H9 (cell line): Measurements from ENCODE around the gene TRAF6. TPM values are rescaled to one million over a fixed set of nuclear protein-coding genes. Genes with fewer than 3 reads are reported as not detected.

Experiments used
- DNase-seq: peaks from one replicate; pipeline ENCODE4 v3.0.0-alpha.2; 2017
- H2AFZ ChIP-seq: one replicate; pipeline ENCODE4 v1.6.1; 2013; ENCODE audit warnings: mild to moderate bottlenecking, low read length, control low read depth, moderate library complexity
- H2AK5ac ChIP-seq: 2 replicates; pipeline ENCODE4 v1.6.1; 2013; ENCODE audit warnings: low read length, control low read depth, mixed read lengths; ENCODE audit not compliant: insufficient read length
- H2BK120ac ChIP-seq: one replicate; pipeline ENCODE4 v1.6.1; 2013; ENCODE audit warnings: low read depth, mild to moderate bottlenecking, low read length, control low read depth, inconsistent platforms; ENCODE audit not compliant: poor library complexity, severe bottlenecking
- H2BK12ac ChIP-seq: 2 replicates; pipeline ENCODE4 v1.6.1; 2013; ENCODE audit warnings: low read length, control low read depth, mixed read lengths, low read depth; ENCODE audit not compliant: insufficient read length
- H2BK15ac ChIP-seq: 2 replicates; pipeline ENCODE4 v1.6.1; 2013; ENCODE audit warnings: low read depth, low read length, control low read depth
- H2BK20ac ChIP-seq: one replicate; pipeline ENCODE4 v1.6.1; 2013; ENCODE audit warnings: low read depth, mild to moderate bottlenecking, low read length, control low read depth, inconsistent platforms; ENCODE audit not compliant: poor library complexity, severe bottlenecking
- H2BK5ac ChIP-seq: 2 replicates; pipeline ENCODE4 v1.6.1; 2013; ENCODE audit warnings: low read length, control low read depth, mixed read lengths; ENCODE audit not compliant: insufficient read length
- H3K14ac ChIP-seq: 2 replicates; pipeline ENCODE4 v1.6.1; 2013; ENCODE audit warnings: low read length, control low read depth; ENCODE audit not compliant: insufficient read depth
- H3K18ac ChIP-seq: 2 replicates; pipeline ENCODE4 v1.6.1; 2013; ENCODE audit warnings: low read depth, mild to moderate bottlenecking, mixed read lengths, low read length, control low read depth; ENCODE audit not compliant: insufficient read length
- H3K23ac ChIP-seq: 2 replicates; pipeline ENCODE4 v1.6.1; 2013; ENCODE audit warnings: low read length, control low read depth, mixed read lengths, low read depth; ENCODE audit not compliant: insufficient read length
- H3K23me2 ChIP-seq: 2 replicates; pipeline ENCODE4 v1.6.1; 2013; ENCODE audit warnings: low read depth, mild to moderate bottlenecking, mixed read lengths, low read length, control low read depth; ENCODE audit not compliant: insufficient read length, poor library complexity, severe bottlenecking
- H3K27ac ChIP-seq: 2 replicates; pipeline ENCODE4 v1.5.1; 2013; ENCODE audit warnings: low read length, control low read depth, mixed read lengths, low read depth; ENCODE audit not compliant: insufficient read length
- H3K27me3 ChIP-seq: 2 replicates; pipeline ENCODE4 v1.6.1; 2013; ENCODE audit warnings: low read length, control low read depth, inconsistent platforms; ENCODE audit not compliant: insufficient read depth
- H3K4ac ChIP-seq: 2 replicates; pipeline ENCODE4 v1.6.1; 2013; ENCODE audit warnings: low read depth, mild to moderate bottlenecking, control low read depth, inconsistent platforms, low read length, moderate library complexity
- H3K4me1 ChIP-seq: 2 replicates; pipeline ENCODE4 v1.6.1; 2013; ENCODE audit warnings: low read length, control low read depth, inconsistent platforms; ENCODE audit not compliant: insufficient read depth
- H3K4me2 ChIP-seq: 2 replicates; pipeline ENCODE4 v1.6.1; 2013; ENCODE audit warnings: low read length, control low read depth, mixed read lengths; ENCODE audit not compliant: insufficient read length, insufficient read depth
- H3K56ac ChIP-seq: 2 replicates; pipeline ENCODE4 v1.6.1; 2013; ENCODE audit warnings: low read depth, mild to moderate bottlenecking, mixed read lengths, low read length, control low read depth; ENCODE audit not compliant: insufficient read length
- H3K79me1 ChIP-seq: 2 replicates; pipeline ENCODE4 v1.6.1; 2013; ENCODE audit warnings: low read depth, mild to moderate bottlenecking, moderate library complexity, low read length, control low read depth, inconsistent platforms; ENCODE audit not compliant: insufficient read depth, poor library complexity, severe bottlenecking
- H3K79me2 ChIP-seq: 2 replicates; pipeline ENCODE4 v1.6.1; 2013; ENCODE audit warnings: low read length, control low read depth, inconsistent platforms; ENCODE audit not compliant: insufficient read depth
- H3K9ac ChIP-seq: 2 replicates; pipeline ENCODE4 v1.6.1; 2013; ENCODE audit warnings: low read length, control low read depth, mixed read lengths; ENCODE audit not compliant: insufficient read length; ENCODE audit errors: extremely low read depth
- H3K9me3 ChIP-seq: one replicate; pipeline ENCODE4 v1.6.1; 2013; ENCODE audit warnings: low read depth, low read length, inconsistent platforms; ENCODE audit not compliant: control insufficient read depth
- H3T11ph ChIP-seq: one replicate; pipeline ENCODE4 v1.6.1; 2013; ENCODE audit warnings: mild to moderate bottlenecking, low read length, control low read depth, inconsistent platforms
- H4K20me1 ChIP-seq: one replicate; pipeline ENCODE4 v1.6.1; 2013; ENCODE audit not compliant: control insufficient read depth, insufficient read length, insufficient read depth
- H4K5ac ChIP-seq: 2 replicates; pipeline ENCODE4 v1.6.1; 2013; ENCODE audit warnings: low read depth, mild to moderate bottlenecking, mixed read lengths, low read length, control low read depth; ENCODE audit not compliant: insufficient read length
- H4K8ac ChIP-seq: replicated peaks from 2 replicates; pipeline ENCODE4 v1.6.1; 2013; ENCODE audit warnings: low read length, control low read depth, mixed read lengths, low read depth; ENCODE audit not compliant: insufficient read length
- H4K91ac ChIP-seq: 2 replicates; pipeline ENCODE4 v1.6.1; 2013; ENCODE audit warnings: low read depth, mild to moderate bottlenecking, moderate library complexity, mixed read lengths, low read length, control low read depth; ENCODE audit not compliant: insufficient read length
- H3K27ac Mint-ChIP-seq, 3 experiments: 2 replicates in 2 of 3; 3 replicates in 1 of 3; pipeline ENCODE4 v1.8.0; 2020 to 2021; ENCODE audit warnings: mixed read lengths in 3 of 3, mild to moderate bottlenecking in 1 of 3, moderate library complexity in 1 of 3
- H3K27me3 Mint-ChIP-seq: 2 replicates; pipeline ENCODE4 v1.8.0; 2021; ENCODE audit warnings: low read depth, mild to moderate bottlenecking, moderate library complexity, mixed read lengths
- H3K36me3 Mint-ChIP-seq, 3 experiments: 2 replicates in 2 of 3; 3 replicates in 1 of 3; pipeline ENCODE4 v1.8.0; 2020 to 2021; ENCODE audit warnings: low read depth in 3 of 3, mixed read lengths in 3 of 3; ENCODE audit not compliant: insufficient read depth in 1 of 3
- H3K4me1 Mint-ChIP-seq, 2 experiments: 2 replicates each; pipeline ENCODE4 v1.8.0; 2020; ENCODE audit warnings: mixed read lengths in 2 of 2
- H3K4me3 Mint-ChIP-seq, 2 experiments: 2 replicates in 1 of 2; 3 replicates in 1 of 2; pipeline ENCODE4 v1.8.0; 2020 to 2021; ENCODE audit warnings: mild to moderate bottlenecking in 2 of 2, mixed read lengths in 2 of 2, moderate library complexity in 1 of 2
- H3K9me3 Mint-ChIP-seq, 2 experiments: 2 replicates in 1 of 2; 3 replicates in 1 of 2; pipeline ENCODE4 v1.8.0; 2020; ENCODE audit warnings: mild to moderate bottlenecking in 2 of 2, mixed read lengths in 2 of 2, moderate library complexity in 1 of 2
- CTCF ChIP-seq: fragments of 200-600 bp; sonication (generic); conservative IDR thresholded peaks from 3 replicates; pipeline ENCODE4 v1.8.0; 2021; ENCODE audit warnings: antibody characterized with exemption, mild to moderate bottlenecking
- WGBS: extraction: QIAGEN DNeasy Blood & Tissue Kit; methylation state at CpG from one replicate; pipeline ENCODE4 v1.1.7; 2013; ENCODE audit warnings: missing lambda C conversion rate, low lambda C conversion rate, mixed read lengths; ENCODE audit not compliant: insufficient read length; ENCODE audit errors: extremely low coverage; 5-methylcytosine and 5-hydroxymethylcytosine counted together
- total RNA-seq: library from RNA; stranded (reverse); gene quantifications from 2 replicates; pipeline ENCODE4 v1.2.1, GENCODE V29; 2021

The TRAF6 gene
- total RNA-seq, 1 experiment from 2014 or later: 9.9 TPM

- no peaks in the 10 kb centered on the region for H3K79me2 ChIP-seq
- H3K23me2 ChIP-seq: no peaks in the 10 kb centered on the region
- H2BK5ac ChIP-seq: no peak overlapping the region
- H3K27me3 ChIP-seq: no peaks in the 10 kb centered on the region
- H3K4ac ChIP-seq: no peak overlapping the region
- no peak overlapping the region for H3K23ac ChIP-seq
- no peak overlapping the region for H3K4me2 ChIP-seq
- no peak overlapping the region for H3T11ph ChIP-seq
- no CpG with 5 or more reads among the region's 2 CpGs for WGBS
- H2AFZ ChIP-seq: no peak overlapping the region
- H3K79me1 ChIP-seq: no peaks in the 10 kb centered on the region
- H3K27ac ChIP-seq: no peak overlapping the region
- no peak overlapping the region for H3K9ac ChIP-seq
- no peak overlapping the region for H2BK12ac ChIP-seq
- peak; percentile 82 for TF ChIP-seq CTCF
- peak; percentile 82 for DNase-seq
- H3K27ac Mint-ChIP-seq: no peak overlapping the region
- no peaks in the 10 kb centered on the region for H3K36me3 Mint-ChIP-seq
- no peak overlapping the region for H3K56ac ChIP-seq
- no peaks in the 10 kb centered on the region for H3K9me3 ChIP-seq
- H3K4me1 Mint-ChIP-seq: peaks cover 9 to 13% of the 10 kb centered on the region in 2 experiments
- H2BK20ac ChIP-seq: no peak overlapping the region
- no peak overlapping the region for H4K91ac ChIP-seq
- H4K20me1 ChIP-seq: no peaks in the 10 kb centered on the region
- no peaks in the 10 kb centered on the region; the same call in none of the 2 replicates for H3K27me3 Mint-ChIP-seq
- no peak overlapping the region for H2AK5ac ChIP-seq
- H3K14ac ChIP-seq: no peak overlapping the region
- H2BK120ac ChIP-seq: no peak overlapping the region
- H3K9me3 Mint-ChIP-seq: no peaks in the 10 kb centered on the region
- H3K4me3 Mint-ChIP-seq: no peak overlapping the region
- no peak overlapping the region for H4K8ac ChIP-seq
- no peak overlapping the region for H2BK15ac ChIP-seq
- no peak overlapping the region for H4K5ac ChIP-seq
- no peaks in the 10 kb centered on the region for H3K4me1 ChIP-seq
- no peak overlapping the region for H3K18ac ChIP-seq
These were observed 41.0 kb downstream of the TRAF6 start for GRCh38 chr11:36469063-36469462.
